OCI-LY1 (cell line): ENCODE measurements around the gene MARF1.

Experiments
- H2AFZ ChIP-seq: fragments of 200-600 bp; sonication (generic), shearing (Covaris generic); 2 replicates; pipeline ENCODE4 v1.6.0; 2014; ENCODE audit warnings: antibody characterized with exemption, mild to moderate bottlenecking, low read length
- H3F3A ChIP-seq: fragments of 200-600 bp; sonication (generic), shearing (Covaris generic); 2 replicates; pipeline ENCODE4 v1.6.0; 2014; ENCODE audit warnings: mild to moderate bottlenecking, antibody characterized with exemption, low read length, moderate library complexity; ENCODE audit not compliant: insufficient read depth
- H3K27ac ChIP-seq: fragments of 200-600 bp; sonication (generic); 2 replicates; pipeline ENCODE4 v1.5.1; 2014; ENCODE audit warnings: low read length, mixed run types, mild to moderate bottlenecking, low read depth; ENCODE audit not compliant: poor library complexity, severe bottlenecking
- H3K27me3 ChIP-seq: fragments of 200-600 bp; sonication (generic); 2 replicates; pipeline ENCODE4 v1.6.0; 2014; ENCODE audit warnings: antibody characterized with exemption, mild to moderate bottlenecking, low read length, moderate library complexity; ENCODE audit not compliant: insufficient read depth
- H3K36me3 ChIP-seq: fragments of 200-600 bp; sonication (generic); 2 replicates; pipeline ENCODE4 v1.6.1; 2014; ENCODE audit warnings: mild to moderate bottlenecking, antibody characterized with exemption, low read length, moderate library complexity, mixed read lengths; ENCODE audit not compliant: insufficient read depth
- H3K4me1 ChIP-seq: fragments of 200-600 bp; sonication (generic); 2 replicates; pipeline ENCODE4 v1.5.1; 2014; ENCODE audit warnings: mild to moderate bottlenecking, low read length, moderate library complexity; ENCODE audit not compliant: insufficient read depth, severe bottlenecking
- H3K4me2 ChIP-seq: fragments of 200-600 bp; sonication (generic), shearing (Covaris generic); 2 replicates; pipeline ENCODE4 v1.6.1; 2014; ENCODE audit warnings: low read length
- H3K4me3 ChIP-seq: fragments of 200-600 bp; sonication (generic); 2 replicates; pipeline ENCODE4 v1.5.1; 2014; ENCODE audit warnings: low read length, low read depth, mild to moderate bottlenecking, mixed read lengths; ENCODE audit not compliant: poor library complexity, severe bottlenecking
- H3K79me2 ChIP-seq: fragments of 200-600 bp; shearing (Covaris generic); 2 replicates; pipeline ENCODE4 v1.6.1; 2016; ENCODE audit warnings: mixed run types, low read length, mixed read lengths; ENCODE audit not compliant: insufficient read depth
- H3K9ac ChIP-seq: fragments of 200-600 bp; sonication (generic), shearing (Covaris generic); 2 replicates; pipeline ENCODE4 v1.6.1; 2014; ENCODE audit warnings: mild to moderate bottlenecking, low read length, mixed read lengths
- H3K9me2 ChIP-seq: fragments of 200-600 bp; sonication (generic), shearing (Covaris generic); 2 replicates; pipeline ENCODE4 v1.6.1; 2014; ENCODE audit warnings: low read depth, mild to moderate bottlenecking, low read length, mixed read lengths
- H3K9me3 ChIP-seq: fragments of 200-600 bp; shearing (Covaris generic); 2 replicates; pipeline ENCODE4 v1.6.1; 2014; ENCODE audit warnings: low read length, mixed read lengths
- H4K20me1 ChIP-seq: fragments of 200-600 bp; sonication (generic), shearing (Covaris generic); 2 replicates; pipeline ENCODE4 v1.6.0; 2016; ENCODE audit warnings: mild to moderate bottlenecking, low read length; ENCODE audit not compliant: insufficient read depth
- CTCF ChIP-seq: fragments of 200-600 bp; sonication (generic), shearing (Covaris generic); IDR thresholded peaks from 2 replicates; pipeline ENCODE4 v1.5.1; 2017; ENCODE audit warnings: mild to moderate bottlenecking, antibody characterized with exemption, low read length, moderate library complexity, mixed read lengths
- EZH2 ChIP-seq: fragments of 200-600 bp; sonication (generic), shearing (Covaris generic); IDR thresholded peaks from 2 replicates; pipeline ENCODE4 v1.8.0; 2017; ENCODE audit warnings: borderline replicate concordance, mixed run types, mild to moderate bottlenecking, antibody characterized with exemption, low read length, moderate library complexity, mixed read lengths

Gene MARF1

GRCh38 chr16:15617901-15618300, 25.1 kb downstream of the MARF1 start:
- no peaks in the 10 kb centered on the region for H3K27me3 ChIP-seq
- no peaks in the 10 kb centered on the region for H3K79me2 ChIP-seq
- H3K4me3 ChIP-seq, result no peak overlapping the region
- no peaks in the 10 kb centered on the region for H4K20me1 ChIP-seq
- H3K9me3 ChIP-seq, result no peaks in the 10 kb centered on the region
- no peaks in the 10 kb centered on the region for H3K9me2 ChIP-seq
- no peak overlapping the region for H3K4me2 ChIP-seq
- H3F3A ChIP-seq, result no peaks in the 10 kb centered on the region
- H3K4me1 ChIP-seq, result no peaks in the 10 kb centered on the region
- peaks cover 90% of the 10 kb centered on the region for H3K36me3 ChIP-seq
- no peak overlapping the region for H2AFZ ChIP-seq
- H3K9ac ChIP-seq, result no peak overlapping the region
- TF ChIP-seq EZH2 (no peak), CTCF (no peak)
- H3K27ac ChIP-seq, result no peak overlapping the region

- TF ChIP-seq CTCF (no peak), EZH2 (no peak)
- peaks cover 90% of the 10 kb centered on the region for H3K36me3 ChIP-seq
Observed at GRCh38 chr16:15616475-15617165, 26.3 kb downstream of the MARF1 start.

GRCh38 chr16:15616012-15616411, 26.9 kb downstream of the MARF1 start:
- no peak overlapping the region for H3K27ac ChIP-seq
- no peaks in the 10 kb centered on the region for H3F3A ChIP-seq
- no peak for TF ChIP-seq EZH2
- TF ChIP-seq CTCF, result no peak
- no peak overlapping the region for H2AFZ ChIP-seq
- peaks cover 90% of the 10 kb centered on the region for H3K36me3 ChIP-seq
- no peak overlapping the region for H3K4me2 ChIP-seq
- no peak overlapping the region for H3K9ac ChIP-seq
- H4K20me1 ChIP-seq, result no peaks in the 10 kb centered on the region
- no peaks in the 10 kb centered on the region for H3K9me2 ChIP-seq
- no peaks in the 10 kb centered on the region for H3K27me3 ChIP-seq
- H3K4me1 ChIP-seq, result no peaks in the 10 kb centered on the region
- no peaks in the 10 kb centered on the region for H3K9me3 ChIP-seq
- no peak overlapping the region for H3K4me3 ChIP-seq
- no peaks in the 10 kb centered on the region for H3K79me2 ChIP-seq

More at GRCh38 chr16:15616475-15617165, 26.3 kb downstream of the MARF1 start:
- no peaks in the 10 kb centered on the region for H3K9me2 ChIP-seq
- no peak overlapping the region for H3K4me2 ChIP-seq
- H2AFZ ChIP-seq, result no peak overlapping the region
- H3K4me1 ChIP-seq, result no peaks in the 10 kb centered on the region
- H3K9me3 ChIP-seq, result no peaks in the 10 kb centered on the region
- no peaks in the 10 kb centered on the region for H3K79me2 ChIP-seq
- no peaks in the 10 kb centered on the region for H4K20me1 ChIP-seq
- H3K9ac ChIP-seq, result no peak overlapping the region
- no peak overlapping the region for H3K4me3 ChIP-seq
- no peaks in the 10 kb centered on the region for H3F3A ChIP-seq
- H3K27me3 ChIP-seq, result no peaks in the 10 kb centered on the region
- H3K27ac ChIP-seq, result no peak overlapping the region
